T-helper 1 cell treated with Interleukin-12 subunit alpha and Interleukin-12 subunit beta and Interleukin-4 antibody, amounts not matched to agents 30 μg/mL and 1 μg/mL, for 36 hours (primary cell): Measurements from ENCODE around the gene ELMO1.

Source experiments
- H3K27ac Mint-ChIP-seq: one replicate; pipeline ENCODE4 v1.8.0; 2021; ENCODE audit warnings: mild to moderate bottlenecking, mixed read lengths
- H3K27me3 Mint-ChIP-seq: one replicate; pipeline ENCODE4 v1.8.0; 2021; ENCODE audit warnings: low read depth, mixed read lengths
- H3K36me3 Mint-ChIP-seq: one replicate; pipeline ENCODE4 v1.8.0; 2021; ENCODE audit warnings: low read depth, mixed read lengths
- H3K4me1 Mint-ChIP-seq: one replicate; pipeline ENCODE4 v1.8.0; 2021; ENCODE audit warnings: low read depth, mixed read lengths
- H3K4me3 Mint-ChIP-seq: one replicate; pipeline ENCODE4 v1.8.0; 2021; ENCODE audit warnings: mild to moderate bottlenecking, moderate library complexity, mixed read lengths
- H3K9me3 Mint-ChIP-seq: one replicate; pipeline ENCODE4 v1.8.0; 2021; ENCODE audit warnings: mixed read lengths

ELMO1 gene

GRCh38 chr7:37392673-37393017 lies 56.0 kb downstream of the ELMO1 start:
- no peaks in the 10 kb centered on the region for H3K36me3 Mint-ChIP-seq
- H3K4me3 Mint-ChIP-seq: no peak overlapping the region
- no peaks in the 10 kb centered on the region for H3K27me3 Mint-ChIP-seq
- H3K4me1 Mint-ChIP-seq: peaks cover 20% of the 10 kb centered on the region
- H3K27ac Mint-ChIP-seq: no peak overlapping the region
- H3K9me3 Mint-ChIP-seq: no peaks in the 10 kb centered on the region

- no peaks in the 10 kb centered on the region for H3K36me3 Mint-ChIP-seq
- no peaks in the 10 kb centered on the region for H3K27me3 Mint-ChIP-seq
- no peaks in the 10 kb centered on the region for H3K9me3 Mint-ChIP-seq
- no peak overlapping the region for H3K27ac Mint-ChIP-seq
- H3K4me1 Mint-ChIP-seq: peaks cover 20% of the 10 kb centered on the region
- H3K4me3 Mint-ChIP-seq: no peak overlapping the region
Measured at GRCh38 chr7:37391791-37392672, 56.6 kb downstream of the ELMO1 start.

GRCh38 chr7:37390114-37390513 lies 58.5 kb downstream of the ELMO1 start:
- H3K36me3 Mint-ChIP-seq: no peaks in the 10 kb centered on the region
- no peak overlapping the region for H3K27ac Mint-ChIP-seq
- H3K4me1 Mint-ChIP-seq: peaks cover 13% of the 10 kb centered on the region
- no peak overlapping the region for H3K4me3 Mint-ChIP-seq
- no peaks in the 10 kb centered on the region for H3K9me3 Mint-ChIP-seq
- H3K27me3 Mint-ChIP-seq: no peaks in the 10 kb centered on the region

GRCh38 chr7:37388811-37389210 lies 59.9 kb downstream of the ELMO1 start:
- H3K27me3 Mint-ChIP-seq: no peaks in the 10 kb centered on the region
- H3K27ac Mint-ChIP-seq: no peak overlapping the region
- no peak overlapping the region for H3K4me3 Mint-ChIP-seq
- no peaks in the 10 kb centered on the region for H3K9me3 Mint-ChIP-seq
- no peaks in the 10 kb centered on the region for H3K36me3 Mint-ChIP-seq
- peaks cover 4% of the 10 kb centered on the region for H3K4me1 Mint-ChIP-seq

GRCh38 chr7:37385787-37386186 lies 62.9 kb downstream of the ELMO1 start:
- Mint-ChIP-seq H3K4me1 (peaks cover 4% of the 10 kb centered on the region), H3K27ac (no peak overlapping the region), H3K4me3 (no peak overlapping the region), H3K9me3 (no peaks in the 10 kb centered on the region), H3K36me3 (no peaks in the 10 kb centered on the region), H3K27me3 (no peaks in the 10 kb centered on the region)

- Mint-ChIP-seq H3K36me3 (peaks cover 8% of the 10 kb centered on the region), H3K9me3 (peaks cover 7% of the 10 kb centered on the region), H3K4me1 (peaks cover 10% of the 10 kb centered on the region), H3K27ac (no peak overlapping the region), H3K4me3 (no peak overlapping the region), H3K27me3 (no peaks in the 10 kb centered on the region)
Measured at GRCh38 chr7:37382546-37383088, 66.0 kb downstream of the ELMO1 start.

- Mint-ChIP-seq H3K27ac (no peak overlapping the region), H3K27me3 (no peaks in the 10 kb centered on the region), H3K36me3 (peaks cover 13% of the 10 kb centered on the region), H3K9me3 (peaks cover 22% of the 10 kb centered on the region), H3K4me1 (peaks cover 13% of the 10 kb centered on the region), H3K4me3 (no peak overlapping the region)
Measured at GRCh38 chr7:37380831-37381230, 67.8 kb downstream of the ELMO1 start.

- Mint-ChIP-seq H3K27me3 (no peaks in the 10 kb centered on the region), H3K4me3 (no peak overlapping the region), H3K36me3 (peaks cover 15% of the 10 kb centered on the region), H3K4me1 (peaks cover 11% of the 10 kb centered on the region), H3K9me3 (peaks cover 22% of the 10 kb centered on the region), H3K27ac (no peak overlapping the region)
Measured at GRCh38 chr7:37379546-37380277, 69.0 kb downstream of the ELMO1 start.

GRCh38 chr7:37377231-37377630 lies 71.4 kb downstream of the ELMO1 start:
- H3K36me3 Mint-ChIP-seq: peaks cover 15% of the 10 kb centered on the region
- H3K9me3 Mint-ChIP-seq: peaks cover 22% of the 10 kb centered on the region
- H3K27me3 Mint-ChIP-seq: no peaks in the 10 kb centered on the region
- no peak overlapping the region for H3K27ac Mint-ChIP-seq
- H3K4me3 Mint-ChIP-seq: no peak overlapping the region
- H3K4me1 Mint-ChIP-seq: peaks cover 11% of the 10 kb centered on the region

- Mint-ChIP-seq H3K4me1 (peaks cover 11% of the 10 kb centered on the region), H3K27me3 (no peaks in the 10 kb centered on the region), H3K36me3 (peaks cover 18% of the 10 kb centered on the region), H3K4me3 (no peak overlapping the region), H3K9me3 (peaks cover 22% of the 10 kb centered on the region), H3K27ac (no peak overlapping the region)
Measured at GRCh38 chr7:37376386-37376785, 72.3 kb downstream of the ELMO1 start.

- Mint-ChIP-seq H3K27ac (no peak overlapping the region), H3K4me1 (peaks cover 5% of the 10 kb centered on the region), H3K36me3 (peaks cover 14% of the 10 kb centered on the region)
Measured at GRCh38 chr7:37372750-37373149, 75.9 kb downstream of the ELMO1 start.

GRCh38 chr7:37371755-37372154 lies 76.9 kb downstream of the ELMO1 start:
- Mint-ChIP-seq H3K27me3 (no peaks in the 10 kb centered on the region), H3K36me3 (peaks cover 19% of the 10 kb centered on the region), H3K9me3 (peaks cover 13% of the 10 kb centered on the region), H3K4me1 (peaks cover 8% of the 10 kb centered on the region), H3K27ac (no peak overlapping the region), H3K4me3 (no peak overlapping the region)

More at GRCh38 chr7:37372750-37373149, 75.9 kb downstream of the ELMO1 start:
- Mint-ChIP-seq H3K4me3 (no peak overlapping the region), H3K27me3 (no peaks in the 10 kb centered on the region), H3K9me3 (peaks cover 16% of the 10 kb centered on the region)

- no peak overlapping the region for H3K27ac Mint-ChIP-seq
- peaks cover 4% of the 10 kb centered on the region for H3K9me3 Mint-ChIP-seq
- H3K36me3 Mint-ChIP-seq: peaks cover 15% of the 10 kb centered on the region
- H3K27me3 Mint-ChIP-seq: no peaks in the 10 kb centered on the region
- no peak overlapping the region for H3K4me3 Mint-ChIP-seq
- H3K4me1 Mint-ChIP-seq: peaks cover 20% of the 10 kb centered on the region
Measured at GRCh38 chr7:37369906-37370305, 78.8 kb downstream of the ELMO1 start.

- Mint-ChIP-seq H3K36me3 (peaks cover 19% of the 10 kb centered on the region), H3K9me3 (peaks cover 4% of the 10 kb centered on the region), H3K4me1 (peaks cover 33% of the 10 kb centered on the region), H3K27ac (no peak overlapping the region), H3K4me3 (no peak overlapping the region), H3K27me3 (no peaks in the 10 kb centered on the region)
Measured at GRCh38 chr7:37368540-37368939, 80.1 kb downstream of the ELMO1 start.

GRCh38 chr7:37367010-37367409 lies 81.7 kb downstream of the ELMO1 start:
- H3K9me3 Mint-ChIP-seq: peaks cover 4% of the 10 kb centered on the region
- H3K4me3 Mint-ChIP-seq: no peak overlapping the region
- no peak overlapping the region for H3K27ac Mint-ChIP-seq
- H3K4me1 Mint-ChIP-seq: peaks cover 45% of the 10 kb centered on the region
- H3K36me3 Mint-ChIP-seq: peaks cover 24% of the 10 kb centered on the region
- H3K27me3 Mint-ChIP-seq: no peaks in the 10 kb centered on the region
